AG09309 (cell line): ENCODE data around the gene CACNG4.

Source experiments
- DNase-seq: peaks from one replicate; pipeline ENCODE4 v3.0.0-alpha.2; 2010; ENCODE audit warnings: low read depth
- H3K4me3 ChIP-seq: 2 replicates; pipeline ENCODE4 v1.5.1; 2011; ENCODE audit warnings: mild to moderate bottlenecking, low read depth, low read length, moderate library complexity; ENCODE audit not compliant: control insufficient read depth
- CTCF ChIP-seq: IDR thresholded peaks from 2 replicates; pipeline ENCODE4 v1.5.1; 2011; ENCODE audit warnings: mild to moderate bottlenecking, low read depth, low read length, inconsistent platforms; ENCODE audit not compliant: insufficient read depth, control insufficient read depth; ENCODE audit errors: missing control alignments

The CACNG4 gene

GRCh38 chr17:66994361-66994760 lies 29.9 kb downstream of the CACNG4 start:
- TF ChIP-seq CTCF = no peak
- no peak overlapping the region for H3K4me3 ChIP-seq
- DNase-seq = no peak

- no peak overlapping the region for H3K4me3 ChIP-seq
- DNase-seq = no peak
- TF ChIP-seq CTCF = no peak
Measured at GRCh38 chr17:66994930-66995535, 30.5 kb downstream of the CACNG4 start.

GRCh38 chr17:66995944-66996343 lies 31.4 kb downstream of the CACNG4 start:
- no peak overlapping the region for H3K4me3 ChIP-seq
- TF ChIP-seq CTCF = no peak
- DNase-seq = no peak

GRCh38 chr17:66996926-66997325 lies 32.4 kb downstream of the CACNG4 start:
- no peak for TF ChIP-seq CTCF
- no peak for DNase-seq
- H3K4me3 ChIP-seq = no peak overlapping the region

GRCh38 chr17:67003231-67003630 lies 38.7 kb downstream of the CACNG4 start:
- no peak for DNase-seq
- no peak for TF ChIP-seq CTCF
- no peak overlapping the region for H3K4me3 ChIP-seq

GRCh38 chr17:67004181-67004580 lies 39.7 kb downstream of the CACNG4 start:
- no peak overlapping the region for H3K4me3 ChIP-seq
- no peak for TF ChIP-seq CTCF
- no peak for DNase-seq

GRCh38 chr17:67007266-67007665 lies 42.8 kb downstream of the CACNG4 start:
- H3K4me3 ChIP-seq = no peak overlapping the region
- no peak for DNase-seq

More at GRCh38 chr17:67007266-67007665, 42.8 kb downstream of the CACNG4 start:
- TF ChIP-seq CTCF = no peak
